ENCODE results near the gene DLG4.
"Not testable (repeated sequence)": the region's sequence is repeated elsewhere in the genome, so short reads cannot be mapped to it uniquely, and the experiment has no call there.

- not testable (repeated sequence) for TF ChIP-seq CTCF (conservative IDR thresholded peaks at IDR 0.05; ENCODE audit: low read length); EZH2phosphoT487 (IDR thresholded peaks at IDR 0.05; ENCODE audit: borderline replicate concordance, low read depth, low read length)
Observed at GRCh38 chr17:7243838-7244237, 24.2 kb upstream of the DLG4 start.
